GM19372 (cell line): ENCODE results near the gene ANXA4.

Experiments used
- ATAC-seq: cut with Tn5 transposase; IDR thresholded peaks from one replicate; pipeline ENCODE4 v1.9.1; 2021; ENCODE audit warnings: mild to moderate bottlenecking, low read depth, moderate library complexity; ENCODE audit not compliant: unreplicated experiment

ANXA4 gene

DNA sequence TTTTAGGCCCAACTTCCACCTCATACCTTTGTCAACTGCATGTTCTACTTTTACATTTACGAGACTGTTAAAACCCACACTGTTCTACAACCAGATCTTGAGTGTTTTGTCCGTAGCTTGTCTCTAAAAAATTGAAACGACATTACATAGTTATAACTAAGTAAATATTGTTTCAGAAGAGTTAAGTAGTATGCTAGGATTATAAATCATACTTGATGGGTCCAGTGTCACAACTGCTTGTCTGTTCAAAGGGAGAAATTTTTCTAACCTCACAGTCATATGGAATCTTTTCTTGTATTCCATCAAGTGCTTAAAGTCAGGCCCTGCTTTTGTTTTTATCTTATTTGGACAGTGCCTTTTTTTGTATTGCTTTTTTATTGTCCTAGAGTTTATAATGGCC lies 91.8 kb downstream of the ANXA4 start:
- no peak for ATAC-seq

DNA sequence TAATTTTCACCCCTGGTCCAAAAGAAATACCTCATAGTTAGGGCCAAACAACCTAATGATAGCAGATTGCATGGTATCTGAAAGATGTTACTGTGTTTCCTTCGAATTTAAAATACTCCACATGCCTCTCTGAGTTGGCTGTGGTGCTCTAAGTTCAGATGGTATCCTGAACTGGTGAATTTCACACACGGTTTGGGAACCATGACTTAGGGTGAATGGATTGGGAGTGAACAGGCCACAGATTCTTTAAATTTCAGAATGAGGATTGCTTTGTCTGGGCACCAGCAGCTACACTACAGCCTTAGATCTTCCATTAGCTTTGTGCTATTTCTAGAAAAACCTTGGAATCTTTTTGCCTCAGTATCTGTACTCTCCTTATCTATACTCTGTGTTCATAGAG lies 93.7 kb downstream of the ANXA4 start:
- ATAC-seq, result no peak

DNA sequence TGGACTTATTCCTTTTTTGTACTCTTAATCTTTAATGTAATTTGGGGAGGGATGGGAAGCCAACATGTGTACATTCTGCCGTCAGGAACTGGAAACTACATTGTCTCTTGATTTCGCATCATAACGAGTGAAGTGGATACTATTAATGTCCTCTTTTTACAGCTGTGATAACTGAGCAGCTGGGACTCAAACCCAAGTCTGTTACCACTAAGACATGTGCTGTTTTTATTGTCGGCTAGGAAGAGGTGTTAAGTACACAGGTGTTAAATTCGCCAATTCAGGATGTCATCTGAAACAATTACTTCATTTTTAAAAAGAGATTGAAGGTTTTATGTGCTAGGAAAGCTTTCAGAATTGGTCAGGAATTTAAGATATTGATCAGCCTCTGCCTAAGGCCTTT lies 94.4 kb downstream of the ANXA4 start:
- ATAC-seq, result no peak

DNA sequence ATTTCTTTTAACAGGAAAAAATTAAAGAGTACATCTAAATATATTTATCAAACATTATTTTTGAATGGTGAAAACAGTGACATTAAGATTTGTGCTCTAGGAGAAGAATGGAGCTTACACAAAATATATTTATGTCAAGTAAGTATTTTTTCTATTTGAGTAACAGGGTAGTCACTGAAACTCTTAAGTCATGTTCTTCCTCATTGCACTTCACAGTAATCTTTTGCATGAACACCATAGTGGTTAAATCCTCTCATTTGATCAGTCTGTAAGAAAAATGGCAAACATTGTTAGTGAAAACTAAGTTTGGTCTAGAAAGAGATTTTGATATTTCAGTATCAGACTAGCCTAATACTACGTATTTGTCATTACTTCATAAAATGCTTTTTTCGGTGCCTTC lies 95.6 kb downstream of the ANXA4 start:
- no peak for ATAC-seq

DNA sequence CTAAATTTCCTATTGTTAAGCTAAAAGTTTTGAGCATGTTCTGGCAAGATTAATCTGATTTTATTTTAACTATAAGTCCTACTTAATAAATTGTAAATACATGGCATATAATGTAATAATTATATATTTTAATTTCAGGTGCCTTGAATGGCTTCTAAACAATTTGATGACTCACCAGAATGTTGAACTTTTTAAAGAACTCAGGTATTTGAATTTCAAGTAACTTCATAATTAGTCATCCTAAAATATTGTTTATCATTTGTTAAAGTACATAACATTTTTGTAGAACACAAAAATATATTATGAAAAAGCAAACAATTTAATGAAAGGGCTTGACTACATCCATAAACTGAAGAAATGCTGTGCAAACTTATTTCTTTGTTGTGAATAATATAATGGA lies 102.1 kb downstream of the ANXA4 start:
- ATAC-seq, result no peak

DNA sequence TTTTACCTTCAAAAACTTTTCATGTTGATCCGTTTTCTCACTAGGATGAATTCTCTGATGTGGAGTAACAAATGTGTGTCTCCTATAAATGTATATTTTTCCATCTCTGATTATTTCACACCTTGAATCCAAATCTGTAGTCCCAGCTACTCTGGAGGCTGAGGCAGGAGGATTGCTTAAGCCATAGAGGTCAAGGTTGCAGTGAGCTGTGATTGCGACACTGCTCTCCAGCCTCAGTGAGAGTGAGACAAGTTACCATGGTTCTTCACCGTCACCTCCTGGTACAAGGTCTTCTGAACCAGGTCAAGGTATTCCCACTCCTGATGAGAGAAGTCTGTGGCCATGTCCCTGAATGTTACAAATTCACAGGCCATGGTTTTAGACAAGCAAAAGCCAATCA lies 102.6 kb downstream of the ANXA4 start:
- no peak for ATAC-seq

DNA sequence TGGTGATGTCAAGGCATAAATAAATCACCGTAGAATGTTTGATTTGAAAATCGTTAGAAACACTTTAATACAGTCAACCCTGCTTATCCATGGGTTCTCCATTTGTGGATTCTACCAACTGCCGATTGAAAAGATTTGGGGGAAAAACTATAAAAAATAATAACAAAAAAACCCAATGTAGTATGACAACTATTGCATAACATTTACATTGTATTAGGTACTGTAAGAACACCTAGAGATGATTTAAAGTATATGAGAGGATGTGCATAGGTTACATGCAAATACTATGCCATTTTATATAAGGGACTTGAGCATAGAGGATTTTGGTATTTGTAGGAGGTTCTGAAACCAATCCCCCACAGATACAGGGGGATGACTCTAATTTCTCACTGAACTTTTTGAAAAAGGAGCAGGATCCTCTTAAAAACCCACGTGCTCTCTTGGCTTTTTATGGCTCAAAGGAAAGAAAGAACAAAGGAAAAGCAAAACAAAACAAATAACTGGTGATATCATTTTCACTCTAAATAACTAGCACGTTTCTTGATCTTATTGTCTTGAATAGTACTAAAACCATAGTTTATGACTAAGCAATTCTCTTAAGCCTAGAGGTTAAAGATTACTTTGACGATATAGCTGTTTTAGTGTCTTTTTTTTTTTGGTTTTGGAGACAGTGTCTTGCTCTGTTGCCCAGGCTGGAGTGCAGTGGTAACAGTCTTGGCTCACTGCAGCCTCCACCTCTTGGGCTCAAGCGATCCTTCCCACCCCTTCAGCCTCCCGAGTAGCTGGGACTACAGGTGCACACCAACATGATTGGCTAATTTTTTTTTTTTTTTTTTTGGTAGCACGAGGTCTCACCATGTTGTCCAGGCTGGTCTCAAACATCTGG lies 104.5 kb downstream of the ANXA4 start:
- ATAC-seq, result no peak

DNA sequence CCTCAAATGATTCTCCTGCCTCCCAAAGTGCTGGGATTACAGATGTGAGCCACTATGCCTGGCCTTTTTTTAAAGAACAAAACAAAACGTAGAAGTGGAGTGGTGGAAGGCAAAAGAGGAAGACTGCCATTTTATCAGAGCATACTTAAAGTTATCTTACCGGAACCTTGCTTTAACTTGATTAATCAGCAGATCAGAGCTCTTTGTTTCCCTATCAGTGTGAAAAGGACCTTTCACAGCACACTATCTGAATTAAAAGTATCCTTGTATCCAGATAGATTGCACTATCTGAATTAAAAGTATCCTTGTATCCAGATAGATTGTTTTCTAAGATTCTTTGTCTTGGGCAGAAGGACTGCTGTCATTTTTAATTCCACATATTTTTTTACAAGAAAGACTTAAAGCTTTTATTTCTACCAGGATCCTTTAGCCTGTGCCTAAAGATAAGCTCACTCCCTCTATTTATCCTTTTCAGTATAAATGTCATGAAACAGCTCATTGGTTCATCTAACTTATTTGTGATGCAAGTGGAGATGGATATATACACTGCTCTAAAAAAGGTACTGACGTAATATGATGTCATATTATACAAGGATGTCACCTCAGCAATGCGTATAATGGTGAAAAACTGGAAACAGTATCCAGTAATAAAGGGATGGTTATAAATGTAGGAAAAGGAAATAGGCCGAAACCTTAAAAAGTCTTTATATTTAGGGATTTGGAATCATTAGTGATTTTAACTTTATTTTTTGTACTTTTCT lies 105.3 kb downstream of the ANXA4 start:
- ATAC-seq, result no peak

DNA sequence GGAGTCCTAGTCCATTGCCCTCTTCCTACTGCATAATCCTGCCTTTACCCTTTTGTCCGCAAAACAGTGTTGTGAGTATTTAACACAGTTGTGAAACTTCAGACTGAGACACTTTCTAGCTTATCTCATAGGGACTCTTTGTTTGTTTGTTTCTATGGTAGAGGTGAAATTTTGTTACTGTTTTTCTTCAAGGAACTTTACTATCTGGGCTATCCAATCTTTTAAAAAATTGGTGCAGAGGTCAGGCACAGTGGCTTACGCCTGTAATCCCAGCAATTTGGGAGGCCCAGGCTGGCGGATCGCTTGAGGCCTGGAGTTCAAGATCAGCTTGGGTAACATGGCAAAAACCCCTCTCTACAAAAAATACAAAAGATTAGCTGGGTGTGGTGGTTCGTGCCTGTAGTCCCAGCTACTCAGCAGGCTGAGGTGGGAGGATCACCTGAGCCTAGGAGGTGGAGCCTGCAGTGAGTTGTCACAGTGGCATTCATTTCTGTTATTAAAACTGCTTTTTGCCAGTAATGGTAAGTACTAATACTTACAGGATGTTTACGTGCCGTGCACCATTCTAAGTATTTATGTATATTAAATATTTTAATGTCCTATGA lies 106.4 kb downstream of the ANXA4 start:
- ATAC-seq, result no peak

DNA sequence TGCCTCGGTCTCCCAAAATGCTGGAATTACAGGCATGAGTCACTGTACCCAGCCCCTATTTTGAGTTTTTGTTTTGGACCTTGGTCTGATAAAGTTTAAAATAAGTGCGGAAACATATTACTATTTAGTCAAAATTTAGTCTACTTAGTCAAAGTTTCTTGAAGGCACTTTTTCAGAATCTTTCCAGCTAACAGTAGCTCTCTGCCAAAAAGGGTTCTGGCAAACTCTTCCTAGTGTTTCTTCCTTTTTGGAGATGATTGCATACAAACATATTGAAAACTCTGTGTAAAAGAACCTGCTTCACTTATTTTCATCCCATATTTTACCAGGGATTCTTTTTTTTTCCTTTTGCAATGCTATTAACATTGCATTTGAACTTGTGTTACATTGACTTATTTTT lies 116.3 kb downstream of the ANXA4 start:
- no peak for ATAC-seq

DNA sequence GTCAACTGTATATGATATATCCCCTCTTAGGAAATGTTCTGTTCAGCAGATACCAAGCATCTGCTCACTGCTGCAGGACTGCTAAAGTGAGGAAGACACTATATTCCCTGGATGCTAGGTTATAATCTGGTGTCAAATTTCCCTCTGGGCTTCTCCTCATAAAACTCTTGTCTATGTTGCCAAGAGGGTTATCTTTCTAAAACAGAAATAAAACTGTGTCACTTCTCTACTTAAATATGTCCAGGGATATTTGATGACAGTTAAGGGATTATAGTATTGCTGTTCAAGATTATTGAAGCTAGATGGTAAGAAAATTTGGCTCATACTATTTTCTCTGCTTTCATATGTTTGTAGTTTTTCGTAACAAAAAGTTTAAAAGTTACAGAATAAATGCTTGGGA lies 121.4 kb downstream of the ANXA4 start:
- no peak for ATAC-seq
